Inflammatory macrophage treated with lipopolysaccharide for 1 hour (primary cell): ENCODE data around the gene PDGFA.

Experiments
- DNase-seq, 2 donors: peaks; one replicate each; pipeline ENCODE4 v3.0.0-alpha.2; 2020 to 2022

Gene PDGFA

GRCh38 chr7:515628-516027 lies 4.0 kb downstream of the PDGFA start:
- DNase-seq, result no peak

GRCh38 chr7:514651-515598 lies 4.7 kb downstream of the PDGFA start:
- no peak for DNase-seq

GRCh38 chr7:514242-514641 lies 5.4 kb downstream of the PDGFA start:
- no peak for DNase-seq

- DNase-seq, result no peak
Measured at GRCh38 chr7:513521-514166, 6.0 kb downstream of the PDGFA start.

- DNase-seq, result no peak
Measured at GRCh38 chr7:512541-513311, 6.9 kb downstream of the PDGFA start.

GRCh38 chr7:512146-512510 lies 7.5 kb downstream of the PDGFA start:
- DNase-seq, result no peak

- DNase-seq, result no peak
Measured at GRCh38 chr7:511476-512145, 8.0 kb downstream of the PDGFA start.

- no peak for DNase-seq
Measured at GRCh38 chr7:510782-511281, 8.8 kb downstream of the PDGFA start.

- no peak for DNase-seq
Measured at GRCh38 chr7:510131-510481, 9.5 kb downstream of the PDGFA start.

GRCh38 chr7:509426-510130 lies 10.1 kb downstream of the PDGFA start:
- DNase-seq, result no peak

- DNase-seq, result no peak
Measured at GRCh38 chr7:508461-509170, 11.0 kb downstream of the PDGFA start.

- no peak for DNase-seq
Measured at GRCh38 chr7:507623-508300, 11.9 kb downstream of the PDGFA start.

GRCh38 chr7:506921-507622 lies 12.6 kb downstream of the PDGFA start:
- no peak for DNase-seq

GRCh38 chr7:506391-506831 lies 13.2 kb downstream of the PDGFA start:
- no peak for DNase-seq

GRCh38 chr7:505171-505570 lies 14.5 kb downstream of the PDGFA start:
- no peak for DNase-seq

- DNase-seq, result no peak
Measured at GRCh38 chr7:504221-505111, 15.2 kb downstream of the PDGFA start.

- DNase-seq, result no peak
Measured at GRCh38 chr7:503575-504111, 16.0 kb downstream of the PDGFA start.

- no peak for DNase-seq
Measured at GRCh38 chr7:502296-502695, 17.4 kb downstream of the PDGFA start.

- no peak for DNase-seq
Measured at GRCh38 chr7:501526-501925, 18.1 kb downstream of the PDGFA start.
